ENCODE results near the gene BRSK1. TPM values are rescaled to one million over a fixed set of nuclear protein-coding genes. Genes with fewer than 3 reads are reported as not detected.
"Not testable (repeated sequence)": the region's sequence is repeated elsewhere in the genome, so short reads cannot be mapped to it uniquely, and the experiment has no call there.

BRSK1 gene
- polyA plus RNA-seq, 1 experiment = 12.8 TPM

DNA sequence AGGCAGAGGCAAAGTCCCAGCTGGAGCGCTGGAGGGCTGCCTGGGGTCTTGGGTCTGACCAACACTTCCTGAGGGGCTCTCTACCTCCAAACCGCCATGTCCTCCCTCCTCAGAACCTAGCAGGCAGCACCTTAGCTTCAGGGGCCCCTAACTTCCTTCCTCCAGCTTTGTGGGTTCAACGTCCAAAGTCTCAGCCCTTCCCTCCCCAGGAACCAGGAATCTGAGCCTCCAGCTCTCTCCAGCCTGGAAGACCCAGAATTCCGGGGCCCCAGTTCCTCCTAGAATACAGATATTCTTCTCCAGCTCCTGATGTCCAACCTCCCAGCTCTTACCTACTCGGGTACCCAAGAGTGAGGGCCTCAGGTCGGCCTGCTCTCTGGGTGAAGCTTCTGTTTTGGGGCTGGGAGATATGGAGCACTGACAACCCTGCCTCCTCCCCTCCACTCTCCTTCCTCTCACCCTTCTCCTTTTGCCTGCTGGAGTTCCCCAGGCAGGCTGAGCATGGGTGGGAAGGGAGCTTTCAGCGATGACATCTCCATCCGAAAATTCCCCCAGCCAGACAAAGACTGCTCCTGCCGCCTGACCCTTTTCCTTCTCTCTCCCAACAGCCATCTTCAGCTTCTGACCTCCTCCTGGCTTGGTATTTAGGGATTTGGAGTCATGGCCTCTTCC lies 37.8 kb downstream of the BRSK1 start:
- ChIA-PET POLR2A (no interaction called here), CTCF (interaction anchor here (1.4 to 2.2 kb wide), 2 partner anchors 15 to 20 kb away, joined by 3 to 12 read pairs; no protein-coding TSS in a partner anchor)
- no peak for TF ChIP-seq CTCF (IDR thresholded peaks at IDR 0.05; ENCODE audit: insufficient read depth, low read depth, low read length)
- Histone ChIP-seq H3K36me3 (ENCODE audit: control insufficient read depth, insufficient read depth, low read length) (no peaks in the 10 kb centered on the region), H3K4me3 (ENCODE audit: low read depth, low read length) (no peak overlapping the region), H3K27me3 (ENCODE audit: control insufficient read depth, insufficient read depth, low read length) (no peaks in the 10 kb centered on the region)
- DNase-seq (ENCODE audit: low read depth) = no peak

DNA sequence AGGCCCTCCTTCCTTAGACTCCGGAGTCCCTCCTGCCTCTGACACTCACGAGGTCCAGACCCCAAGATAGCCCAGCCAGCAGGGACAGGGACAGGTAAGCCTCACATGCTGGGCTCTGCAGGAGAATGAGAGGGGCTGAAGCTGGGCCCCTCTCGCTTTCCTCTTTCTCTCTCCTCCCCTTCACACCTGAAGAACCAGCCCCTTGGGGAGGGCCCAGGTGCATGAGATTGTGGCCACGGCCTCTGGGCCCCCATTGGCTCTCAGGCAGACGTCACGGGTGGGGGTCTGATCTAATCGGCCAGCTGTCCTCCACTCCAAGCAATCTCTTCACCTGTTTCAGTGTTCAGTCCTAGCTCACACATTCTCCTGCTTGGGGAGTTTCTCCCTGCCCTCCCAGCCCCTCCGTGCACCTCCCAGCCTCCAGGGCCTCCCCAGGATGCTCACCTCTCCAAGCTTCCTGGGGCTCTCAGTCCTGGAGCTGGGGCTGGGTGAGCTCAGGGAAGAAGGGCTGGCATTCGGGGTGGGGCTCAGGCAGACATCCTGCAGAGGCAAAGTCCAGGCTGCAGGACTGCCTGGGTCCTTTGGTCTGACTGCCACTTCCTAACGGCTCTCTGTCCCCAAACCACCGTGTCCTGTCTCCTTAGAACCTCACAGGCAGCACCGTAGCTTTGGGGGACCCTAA lies 38.5 kb downstream of the BRSK1 start:
- POLR2A ChIA-PET = interaction anchor here (0.6 kb wide), 1 partner anchor 28 kb away, joined by 4 read pairs; no protein-coding TSS in a partner anchor
- CTCF ChIA-PET = interaction anchor here (1.1 to 2.2 kb wide), 5 partner anchors 10 to 60 kb away, joined by 3 to 12 read pairs (median 4); no protein-coding TSS in a partner anchor
- TF ChIP-seq CTCF (IDR thresholded peaks at IDR 0.05; ENCODE audit: insufficient read depth, low read depth, low read length) = no peak
- Histone ChIP-seq H3K27me3 (ENCODE audit: control insufficient read depth, insufficient read depth, low read length) (no peaks in the 10 kb centered on the region), H3K4me3 (ENCODE audit: low read depth, low read length) (no peak overlapping the region), H3K36me3 (ENCODE audit: control insufficient read depth, insufficient read depth, low read length) (no peaks in the 10 kb centered on the region)
- no peak for DNase-seq (ENCODE audit: low read depth)

DNA sequence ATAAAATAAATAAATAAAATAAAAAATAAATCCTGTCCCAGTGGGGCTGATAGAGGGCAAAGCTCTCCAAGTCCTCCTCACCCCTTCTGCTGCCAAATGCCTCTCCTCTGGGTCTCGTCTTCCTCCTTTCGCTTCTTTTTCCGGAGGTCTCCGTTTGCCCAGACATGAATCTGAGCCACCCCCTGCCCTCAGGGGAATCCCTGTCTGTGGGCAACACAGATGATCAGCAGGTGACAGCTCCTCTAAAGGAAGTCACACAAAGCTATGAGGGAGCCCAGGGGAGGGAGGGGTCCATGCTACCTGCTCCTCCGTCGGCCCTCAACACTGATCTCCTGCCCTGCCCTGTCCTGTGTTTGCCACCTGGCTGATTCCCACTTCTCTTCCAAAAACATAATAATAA lies 40.9 kb downstream of the BRSK1 start:
- Histone ChIP-seq H3K36me3 (ENCODE audit: control insufficient read depth, insufficient read depth, low read length) (no peaks in the 10 kb centered on the region), H3K4me3 (ENCODE audit: low read depth, low read length) (no peak overlapping the region), H3K27me3 (ENCODE audit: control insufficient read depth, insufficient read depth, low read length) (no peaks in the 10 kb centered on the region)
- CTCF ChIA-PET = interaction anchor here (1.3 to 1.6 kb wide), 2 partner anchors 16 to 94 kb away, joined by 3 to 5 read pairs; no protein-coding TSS in a partner anchor
- no peak for TF ChIP-seq CTCF (IDR thresholded peaks at IDR 0.05; ENCODE audit: insufficient read depth, low read depth, low read length)
- no peak for DNase-seq (ENCODE audit: low read depth)
- POLR2A ChIA-PET = interaction anchor here (0.6 kb wide), 1 partner anchor 49 kb away, joined by 4 read pairs; no protein-coding TSS in a partner anchor

DNA sequence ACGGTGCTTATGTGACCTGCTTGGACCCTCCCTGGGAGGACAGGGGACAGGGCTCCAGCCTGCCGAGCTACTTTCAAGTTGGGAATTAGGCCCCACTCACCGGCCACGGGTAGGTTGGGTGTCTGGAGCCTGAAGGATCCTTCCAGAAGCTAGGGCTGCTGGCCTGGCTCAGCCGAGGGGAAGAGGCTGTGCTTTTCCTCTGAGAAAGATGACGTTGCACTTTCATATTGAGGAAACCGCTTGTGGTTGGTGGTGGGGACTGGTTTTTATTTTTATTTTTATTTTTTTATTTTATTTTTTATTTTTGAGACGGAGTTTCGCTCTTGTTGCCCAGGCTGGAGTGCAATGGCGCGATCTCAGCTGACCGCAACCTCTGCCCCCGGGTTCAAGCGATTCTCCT lies 41.4 kb downstream of the BRSK1 start, which contains the start of gene TMEM150B:
Gene TMEM150B, minus strand, starts transcription at position 170 of the 400 bp plus-strand sequence. CDS start 4,305 bp downstream, outside the sequence.
- no peak for DNase-seq (ENCODE audit: low read depth)
- POLR2A ChIA-PET = interaction anchor here (0.6 kb wide), 1 partner anchor 49 kb away, joined by 4 read pairs; no protein-coding TSS in a partner anchor
- TF ChIP-seq CTCF (IDR thresholded peaks at IDR 0.05; ENCODE audit: insufficient read depth, low read depth, low read length) = no peak
- Histone ChIP-seq H3K36me3 (ENCODE audit: control insufficient read depth, insufficient read depth, low read length) (no peaks in the 10 kb centered on the region), H3K4me3 (ENCODE audit: low read depth, low read length) (no peak within 1 kb of the TSS), H3K27me3 (ENCODE audit: control insufficient read depth, insufficient read depth, low read length) (no peaks in the 10 kb centered on the region)
- CTCF ChIA-PET = interaction anchor here (1.3 to 1.6 kb wide), 2 partner anchors 15 to 93 kb away, joined by 3 to 5 read pairs; no protein-coding TSS in a partner anchor

DNA sequence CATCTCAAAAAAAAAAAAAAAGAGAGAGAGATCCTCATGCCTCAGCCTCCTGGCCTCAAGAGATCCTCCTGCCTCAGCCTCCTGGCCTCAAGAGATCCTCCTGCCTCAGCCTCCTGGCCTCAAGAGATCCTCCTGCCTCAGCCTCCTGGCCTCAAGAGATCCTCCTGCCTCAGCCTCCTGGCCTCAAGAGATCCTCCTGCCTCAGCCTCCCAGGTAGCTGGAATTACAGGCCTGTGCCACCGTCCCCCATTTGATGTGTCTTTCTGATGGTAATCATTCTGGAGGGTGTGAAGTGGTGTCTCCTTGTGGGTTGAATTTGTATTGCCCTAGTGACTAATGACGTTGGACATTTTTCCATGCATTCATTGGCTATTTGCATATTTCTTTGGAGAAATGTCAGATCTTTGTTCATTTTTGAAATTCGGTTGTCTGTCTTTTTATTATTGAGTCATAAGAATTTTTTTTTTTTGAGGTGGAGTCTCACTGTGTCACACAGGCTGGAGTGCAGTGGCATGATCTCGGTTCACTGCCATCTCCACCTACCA lies 45.0 kb downstream of the BRSK1 start:
- H3K27me3 ChIP-seq (ENCODE audit: control insufficient read depth, insufficient read depth, low read length); H3K36me3 ChIP-seq (ENCODE audit: control insufficient read depth, insufficient read depth, low read length); POLR2A ChIA-PET; DNase-seq (ENCODE audit: low read depth); H3K4me3 ChIP-seq (ENCODE audit: low read depth, low read length); CTCF ChIA-PET: not testable (repeated sequence)

GRCh38 chr19:55329791-55330190 lies 46.0 kb downstream of the BRSK1 start:
- H3K36me3 ChIP-seq (ENCODE audit: control insufficient read depth, insufficient read depth, low read length); DNase-seq (ENCODE audit: low read depth); H3K27me3 ChIP-seq (ENCODE audit: control insufficient read depth, insufficient read depth, low read length); CTCF ChIA-PET; H3K4me3 ChIP-seq (ENCODE audit: low read depth, low read length); POLR2A ChIA-PET: not testable (repeated sequence)

All from BJ (cell line).